Naive thymus-derived CD8-positive, alpha-beta T cell (primary cell): Measurements from ENCODE around the gene KRTAP2-3. TPM values are rescaled to one million over a fixed set of nuclear protein-coding genes. Genes with fewer than 3 reads are reported as not detected.
"Not testable (repeated sequence)": the region's sequence is repeated elsewhere in the genome, so short reads cannot be mapped to it uniquely, and the experiment has no call there.

ENCODE experiments used
- ATAC-seq, 2 donors: fragments of 150-1000 bp; cut with Tn5 transposase in 1 of 2; sonication (Bioruptor Pico), chemical (Tn5 transposase) in 1 of 2; 1 replicate in 1 of 2; 2 replicates in 1 of 2; pipeline ENCODE4 v1.10.0; 2021; ENCODE audit warnings: mild to moderate bottlenecking in 2 of 2, moderate library complexity in 2 of 2
- POLR2A ChIA-PET: fragments of 350-600 bp; sonication (Branson Sonifier 250); formaldehyde crosslinking; loops from one replicate; lab custom pipeline; 2021; ENCODE audit warnings: antibody characterized with exemption; lab: Charles Lee
- DNase-seq, 10 donors: peaks; one replicate each; pipeline versions ENCODE4 v3.0.0 to v3.0.0-alpha.2; 2020 to 2022
- H3K27ac Mint-ChIP-seq, 10 donors: one replicate each; pipeline ENCODE4 v1.8.0; 2020 to 2022; ENCODE audit warnings: mild to moderate bottlenecking in 10 of 10, mixed read lengths in 10 of 10, moderate library complexity in 4 of 10, inconsistent platforms in 1 of 10
- H3K27me3 Mint-ChIP-seq, 5 donors: one replicate each; pipeline ENCODE4 v1.8.0; 2021 to 2022; ENCODE audit warnings: mixed read lengths in 5 of 5
- H3K36me3 Mint-ChIP-seq, 3 donors: one replicate each; pipeline ENCODE4 v1.8.0; 2020 to 2022; ENCODE audit warnings: mixed read lengths in 3 of 3, mild to moderate bottlenecking in 2 of 3, inconsistent platforms in 1 of 3
- H3K4me1 Mint-ChIP-seq, 4 donors: one replicate each; pipeline ENCODE4 v1.8.0; 2021 to 2022; ENCODE audit warnings: mixed read lengths in 4 of 4
- H3K4me3 Mint-ChIP-seq, 10 donors: one replicate each; pipeline ENCODE4 v1.8.0; 2020 to 2022; ENCODE audit warnings: mild to moderate bottlenecking in 10 of 10, mixed read lengths in 10 of 10, moderate library complexity in 6 of 10, inconsistent platforms in 1 of 10
- H3K9me3 Mint-ChIP-seq, 9 donors: one replicate each; pipeline ENCODE4 v1.8.0; 2020 to 2022; ENCODE audit warnings: mixed read lengths in 9 of 9, mild to moderate bottlenecking in 3 of 9, inconsistent platforms in 1 of 9, moderate library complexity in 1 of 9
- polyA plus RNA-seq, 3 donors: library from polyadenylated mRNA; unstranded; fragments of 300-500 nt; fragmentation: Illumina TruSeq; gene quantifications; one replicate each; pipeline ENCODE4 v1.2.3, GENCODE V29; 2021
- total RNA-seq, 8 experiments: library from RNA in 2 of 8; stranded (reverse) in 2 of 8; gene quantifications; one replicate each; pipeline ENCODE4 v1.2.3 and lab custom pipeline; 2021 to 2026

The KRTAP2-3 gene
- total RNA-seq (not detected), polyA plus RNA-seq (not detected), total RNA-seq (lab: John Stamatoyannopoulos, UW) (0 reads per million in 6 experiments)

DNA sequence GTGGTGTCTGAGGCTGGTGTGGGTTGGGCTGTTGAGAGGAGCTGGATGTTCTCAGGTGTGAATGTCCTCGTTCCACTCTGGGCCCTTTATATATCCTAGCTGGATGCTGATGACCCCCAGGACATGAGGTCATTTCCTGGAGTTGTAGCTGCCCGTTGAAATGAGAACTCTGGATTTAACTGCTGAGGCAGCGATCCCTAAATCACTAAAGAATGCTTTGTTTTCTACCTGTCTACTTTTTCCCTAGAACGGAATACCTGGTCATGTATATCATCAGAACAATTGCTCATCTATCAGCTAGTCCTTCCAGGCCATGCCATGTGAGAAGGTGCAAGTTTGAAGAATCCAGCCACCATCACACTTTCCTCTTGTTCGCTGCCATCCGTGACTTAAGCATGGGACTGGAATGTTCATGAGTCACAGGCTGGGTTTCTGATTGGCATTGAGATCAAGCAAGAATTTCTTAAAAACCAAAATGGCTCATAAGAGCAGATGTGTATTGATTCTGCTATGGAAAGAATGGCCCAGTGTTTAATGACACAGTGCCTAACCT lies at the start of gene KRTAP2-3:
Gene KRTAP2-3 (minus strand): TSS at position 63 of the 553 bp plus-strand sequence. CDS start 64 bp downstream, outside the sequence.
- POLR2A ChIA-PET = no interaction called here
- Mint-ChIP-seq H3K9me3 (peaks cover 0 to 7% (median 0%) of the 10 kb centered on the region in 9 donors), H3K4me3 (no peak within 1 kb of the TSS), H3K4me1 (no peaks in the 10 kb centered on the region), H3K36me3 (peaks cover 0 to 7% (median 4%) of the 10 kb centered on the region in 3 donors), H3K27me3 (peaks cover 14 to 56% (median 29%) of the 10 kb centered on the region in 5 donors), H3K27ac (peak within 1 kb of the TSS in 2 of 10 donors; percentile 6)
- ATAC-seq (no peak), DNase-seq (no peak)

GRCh38 chr17:41108728-41109386 lies 48.9 kb upstream of the KRTAP2-3 start:
- H3K36me3 Mint-ChIP-seq, POLR2A ChIA-PET, H3K27me3 Mint-ChIP-seq, DNase-seq, ATAC-seq: not testable (repeated sequence)
- Mint-ChIP-seq H3K4me1 (peaks cover 8 to 37% (median 23%) of the 10 kb centered on the region in 4 donors), H3K27ac (peak overlapping the region in 5 of 10 donors; percentile 15 to 68 (median 42)), H3K4me3 (peak overlapping the region in 6 of 10 donors; percentile 0 to 70 (median 18)), H3K9me3 (peaks cover 0 to 11% (median 0%) of the 10 kb centered on the region in 9 donors)

DNA sequence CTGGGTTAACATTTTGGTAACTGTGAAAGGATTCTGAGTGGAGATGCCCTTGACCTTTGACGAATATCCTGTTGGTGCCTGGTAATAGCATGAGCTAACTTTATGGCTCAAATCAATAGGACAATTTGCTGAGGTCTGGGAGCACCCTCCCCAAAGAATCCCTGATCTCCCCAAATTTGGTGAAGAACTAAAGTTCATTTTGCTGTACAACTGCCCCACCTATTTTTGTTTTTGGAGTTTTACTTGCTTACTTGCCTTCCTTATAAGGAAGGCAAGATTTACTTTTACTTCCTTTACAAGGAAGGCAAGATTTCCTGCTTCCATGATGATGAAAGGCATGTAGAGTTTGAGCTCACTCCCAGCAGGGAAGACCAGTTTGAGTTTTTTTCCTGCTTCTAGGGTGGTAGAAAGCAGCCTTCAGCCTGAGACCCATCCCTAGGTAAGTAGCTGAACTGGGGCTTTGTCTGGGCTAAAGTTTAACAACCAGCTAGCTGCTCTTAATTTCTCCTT lies 48.1 kb upstream of the KRTAP2-3 start:
- Mint-ChIP-seq H3K27ac (peak overlapping the region in 4 of 10 donors; percentile 35 to 68 (median 54)), H3K4me3 (peak overlapping the region in 4 of 10 donors; percentile 0 to 70 (median 34)), H3K9me3 (peaks cover 0 to 11% (median 0%) of the 10 kb centered on the region in 9 donors), H3K36me3 (no peaks in the 10 kb centered on the region), H3K4me1 (peaks cover 8 to 37% (median 23%) of the 10 kb centered on the region in 4 donors), H3K27me3 (peaks cover 0 to 4% (median 0%) of the 10 kb centered on the region in 5 donors)
- ATAC-seq (no peak), DNase-seq (no peak)
- POLR2A ChIA-PET = no interaction called here

DNA sequence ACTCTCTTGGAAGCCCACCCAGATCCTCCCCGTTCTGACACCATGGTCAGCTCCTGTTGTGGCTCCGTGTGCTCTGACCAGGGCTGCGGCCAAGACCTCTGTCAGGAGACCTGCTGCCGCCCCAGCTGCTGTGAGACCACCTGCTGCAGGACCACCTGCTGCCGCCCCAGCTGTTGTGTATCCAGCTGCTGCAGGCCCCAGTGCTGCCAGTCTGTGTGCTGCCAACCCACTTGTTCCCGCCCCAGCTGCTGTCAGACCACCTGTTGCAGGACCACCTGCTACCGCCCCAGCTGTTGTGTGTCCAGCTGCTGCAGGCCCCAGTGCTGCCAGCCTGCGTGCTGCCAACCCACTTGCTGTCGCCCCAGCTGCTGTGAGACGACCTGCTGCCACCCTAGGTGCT lies 45.4 kb upstream of the KRTAP2-3 start, which contains the start of gene KRTAP4-9:
Gene KRTAP4-9 (plus strand): TSS at position 43 of the 400 bp plus-strand sequence. CDS start 0 bp downstream, at position 43.
- ATAC-seq, POLR2A ChIA-PET, H3K36me3 Mint-ChIP-seq, H3K4me3 Mint-ChIP-seq, H3K9me3 Mint-ChIP-seq, DNase-seq, H3K27me3 Mint-ChIP-seq: not testable (repeated sequence)
- Mint-ChIP-seq H3K4me1 (peaks cover 8 to 40% (median 24%) of the 10 kb centered on the region in 4 donors), H3K27ac (peak within 1 kb of the TSS in 5 of 10 donors; percentile 25 to 72 (median 54))

GRCh38 chr17:41104386-41105038 lies 44.6 kb upstream of the KRTAP2-3 start:
- POLR2A ChIA-PET, H3K27ac Mint-ChIP-seq: not testable (repeated sequence)

DNA sequence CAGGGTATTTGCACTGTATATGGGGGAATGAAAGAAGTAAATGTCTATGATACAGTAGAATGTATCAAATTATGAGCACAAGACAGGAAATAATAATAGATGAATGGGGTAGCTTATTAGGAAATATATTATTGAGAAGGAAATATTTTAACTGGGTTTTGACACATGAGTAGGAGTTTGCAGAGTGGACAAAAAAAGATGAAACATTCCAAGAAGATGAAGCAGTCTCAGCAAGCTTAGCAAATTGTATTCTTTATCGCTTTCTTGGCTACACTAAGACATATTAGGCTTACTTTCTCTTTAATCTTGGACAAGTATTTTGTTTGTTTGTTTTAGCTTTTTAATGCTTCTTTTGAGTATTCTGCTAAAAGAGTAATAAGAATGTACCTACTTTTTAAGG lies 44.0 kb upstream of the KRTAP2-3 start:
- Mint-ChIP-seq H3K9me3 (peaks cover 0 to 6% (median 0%) of the 10 kb centered on the region in 9 donors), H3K27me3 (peaks cover 0 to 4% (median 0%) of the 10 kb centered on the region in 5 donors), H3K4me3 (no peak overlapping the region), H3K4me1 (peaks cover 14 to 36% (median 27%) of the 10 kb centered on the region in 4 donors), H3K36me3 (no peaks in the 10 kb centered on the region), H3K27ac (no peak overlapping the region)
- DNase-seq (no peak), ATAC-seq (no peak)
- POLR2A ChIA-PET = no interaction called here

More at GRCh38 chr17:41104386-41105038, 44.6 kb upstream of the KRTAP2-3 start:
- not testable (repeated sequence) for H3K4me3 Mint-ChIP-seq, ATAC-seq, H3K36me3 Mint-ChIP-seq, DNase-seq, H3K27me3 Mint-ChIP-seq, H3K9me3 Mint-ChIP-seq
- H3K4me1 Mint-ChIP-seq = peaks cover 14 to 40% (median 30%) of the 10 kb centered on the region in 4 donors

DNA sequence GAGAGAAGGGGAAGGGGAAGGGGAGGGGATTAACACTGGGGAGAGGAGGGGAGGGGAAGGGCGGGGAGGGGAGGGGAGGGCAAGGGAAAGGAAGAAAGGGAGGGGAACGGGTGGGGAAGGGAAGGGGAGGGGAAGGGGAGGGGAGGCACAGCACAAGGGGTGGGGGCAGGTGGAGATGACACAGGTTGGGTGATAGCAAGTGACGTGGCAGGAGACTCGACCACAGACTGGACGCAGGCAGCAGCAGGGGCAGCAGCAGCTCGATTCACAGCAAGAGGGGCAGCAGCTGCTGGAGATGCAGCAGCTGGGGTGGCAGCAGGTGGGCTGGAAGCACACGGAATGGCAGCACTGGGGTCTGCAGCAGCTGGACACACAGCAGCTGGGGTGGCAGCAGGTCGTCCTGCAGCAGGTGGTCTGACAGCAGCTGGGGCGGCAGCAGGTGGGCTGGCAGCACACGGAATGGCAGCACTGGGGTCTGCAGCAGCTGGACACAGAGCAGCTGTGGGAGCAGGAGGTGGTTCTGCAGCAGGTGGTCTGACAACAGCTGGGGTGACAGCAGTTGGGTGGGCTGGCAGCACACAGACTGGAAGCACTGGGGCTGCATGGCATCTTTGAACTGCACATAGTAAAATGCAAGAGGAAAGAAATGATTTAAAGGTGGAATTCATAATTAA lies 41.8 kb upstream of the KRTAP2-3 start, which contains the start of gene KRTAP4-16:
Gene KRTAP4-16 (minus strand): TSS at position 624 of the 674 bp plus-strand sequence. CDS start 0 bp downstream, at position 624.
- peaks cover 8 to 20% (median 12%) of the 10 kb centered on the region in 4 donors for H3K4me1 Mint-ChIP-seq
- H3K27me3 Mint-ChIP-seq = peaks cover 5 to 10% (median 6%) of the 10 kb centered on the region in 5 donors
- POLR2A ChIA-PET = no interaction called here
- ATAC-seq = no peak
- peak within 1 kb of the TSS in 3 of 10 donors; percentile 9 to 56 (median 35) for H3K27ac Mint-ChIP-seq
- no peaks in the 10 kb centered on the region for H3K36me3 Mint-ChIP-seq
- no peak within 1 kb of the TSS for H3K4me3 Mint-ChIP-seq
- no peaks in the 10 kb centered on the region for H3K9me3 Mint-ChIP-seq
- no peak for DNase-seq

DNA sequence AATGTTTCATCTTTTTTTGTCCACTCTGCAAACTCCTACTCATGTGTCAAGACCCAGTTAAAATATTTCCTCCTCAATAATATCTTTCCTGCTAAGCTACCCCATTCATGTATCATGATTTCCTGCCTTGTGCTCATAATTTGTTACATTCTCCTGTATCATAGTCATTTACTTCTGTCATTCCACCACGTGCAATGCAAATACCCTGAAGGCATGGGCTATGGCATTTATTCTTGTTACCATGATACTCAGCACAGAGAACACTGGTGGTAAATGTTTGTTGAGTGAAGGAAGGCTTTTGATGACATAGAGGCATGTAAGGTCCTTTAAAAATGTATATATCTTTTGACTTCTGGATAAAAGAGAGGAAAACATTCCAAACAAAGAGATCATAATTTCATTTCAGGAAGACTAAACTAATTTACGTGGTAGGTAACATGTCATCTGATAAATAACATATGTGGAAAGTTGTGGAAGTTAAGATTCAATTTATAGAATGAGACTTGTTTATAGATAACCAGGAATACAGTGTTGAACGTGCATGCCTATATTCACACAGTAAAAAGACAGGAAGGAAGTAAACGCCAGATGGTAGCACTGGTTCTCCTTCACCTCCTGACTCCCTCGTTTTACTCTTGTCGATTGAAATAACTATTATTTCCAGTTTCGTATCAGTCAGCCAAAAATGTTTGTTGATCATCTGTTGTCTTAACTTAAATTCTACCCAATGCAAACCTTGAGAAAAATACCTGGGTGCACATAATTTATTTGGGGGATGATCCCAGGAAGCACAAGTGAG lies 40.0 kb upstream of the KRTAP2-3 start:
- H3K9me3 Mint-ChIP-seq, DNase-seq, H3K36me3 Mint-ChIP-seq, POLR2A ChIA-PET: not testable (repeated sequence)
- Mint-ChIP-seq H3K27ac (peak overlapping the region in 2 of 10 donors; percentile 11 to 24), H3K4me1 (peaks cover 6 to 20% (median 12%) of the 10 kb centered on the region in 4 donors), H3K4me3 (peak overlapping the region in 5 of 10 donors; percentile 8 to 56 (median 32)), H3K27me3 (peaks cover 6 to 14% (median 8%) of the 10 kb centered on the region in 5 donors)
- peak; percentile 52 to 62 for ATAC-seq

DNA sequence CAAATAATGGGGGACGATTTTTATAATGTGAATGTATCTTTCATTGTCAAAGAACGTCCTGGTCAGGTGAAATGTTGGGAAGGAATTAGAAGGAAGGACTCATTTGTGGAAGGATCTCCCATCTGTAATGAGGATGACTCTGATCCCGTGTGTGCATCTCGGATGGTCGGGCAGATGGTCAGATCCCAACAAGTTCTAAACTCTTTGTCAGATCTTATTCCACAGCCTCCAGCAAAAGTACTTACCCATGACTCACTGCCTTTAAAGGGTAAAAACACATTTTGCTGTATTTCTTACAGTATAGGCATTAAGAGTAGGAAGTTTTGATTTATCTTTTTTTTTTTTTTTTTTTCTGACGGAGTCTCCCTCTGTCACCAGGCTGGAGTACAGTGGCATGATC lies 38.6 kb upstream of the KRTAP2-3 start:
- Mint-ChIP-seq H3K27ac (no peak overlapping the region), H3K9me3 (no peaks in the 10 kb centered on the region), H3K4me3 (no peak overlapping the region), H3K36me3 (no peaks in the 10 kb centered on the region), H3K4me1 (peaks cover 6 to 20% (median 12%) of the 10 kb centered on the region in 4 donors), H3K27me3 (peaks cover 6 to 14% (median 8%) of the 10 kb centered on the region in 5 donors)
- ATAC-seq (no peak), DNase-seq (no peak)
- POLR2A ChIA-PET = no interaction called here

DNA sequence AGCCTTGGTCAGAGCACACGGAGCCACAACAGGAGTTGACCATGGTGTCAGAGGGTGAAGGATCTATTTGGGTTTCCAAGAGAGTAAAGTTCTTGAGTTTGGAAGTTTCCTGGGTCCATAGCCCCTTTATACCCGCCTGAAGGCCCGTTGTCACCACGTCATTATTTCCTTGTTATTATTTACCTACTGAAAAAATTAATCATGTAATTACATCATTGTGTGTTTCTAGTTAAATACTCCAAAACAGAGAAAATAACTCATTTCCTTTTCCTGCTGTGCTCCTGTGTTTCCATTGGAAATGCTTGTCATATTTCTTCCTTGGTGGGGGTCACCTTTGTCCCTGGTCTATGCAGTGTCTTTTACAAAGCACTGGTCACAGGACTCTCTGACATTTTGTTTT lies 38.1 kb upstream of the KRTAP2-3 start, which contains the start of gene KRTAP4-8:
Gene KRTAP4-8 (minus strand): TSS at position 101 of the 400 bp plus-strand sequence. CDS start 58 bp downstream, at position 43.
- H3K9me3 Mint-ChIP-seq = peaks cover 0 to 2% (median 0%) of the 10 kb centered on the region in 9 donors
- H3K36me3 Mint-ChIP-seq = peaks cover 0 to 1% (median 1%) of the 10 kb centered on the region in 3 donors
- DNase-seq (no peak), ATAC-seq (no peak)
- no peak within 1 kb of the TSS for H3K4me3 Mint-ChIP-seq
- POLR2A ChIA-PET = no interaction called here
- H3K27me3 Mint-ChIP-seq = peaks cover 6 to 14% (median 8%) of the 10 kb centered on the region in 5 donors
- H3K27ac Mint-ChIP-seq = peak within 1 kb of the TSS in 1 of 10 donors; percentile 47
- H3K4me1 Mint-ChIP-seq = peaks cover 6 to 20% (median 12%) of the 10 kb centered on the region in 4 donors

DNA sequence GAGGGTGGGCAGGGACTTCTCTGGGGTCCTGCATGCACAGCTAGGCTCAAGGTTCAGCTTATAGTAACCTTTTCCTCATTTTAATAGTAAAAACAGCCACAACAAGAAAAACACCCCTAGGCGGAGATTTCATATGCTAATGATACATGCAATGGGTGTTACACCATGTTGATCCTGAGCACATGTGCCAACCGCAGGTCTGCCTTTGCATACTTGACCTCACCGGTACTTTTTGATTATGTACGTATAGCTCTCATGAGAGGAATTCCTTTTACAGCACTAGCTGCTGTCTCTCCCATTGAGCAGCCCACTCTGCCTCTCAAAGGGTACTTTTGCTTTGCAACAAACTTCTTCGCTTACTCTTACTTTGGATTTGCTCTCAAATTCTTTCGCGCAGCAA lies 36.1 kb upstream of the KRTAP2-3 start:
- DNase-seq = no peak
- H3K9me3 Mint-ChIP-seq = peaks cover 0 to 7% (median 0%) of the 10 kb centered on the region in 9 donors
- H3K4me1 Mint-ChIP-seq = peaks cover 6 to 17% (median 10%) of the 10 kb centered on the region in 4 donors
- H3K27me3 Mint-ChIP-seq = peaks cover 6 to 14% (median 8%) of the 10 kb centered on the region in 5 donors
- H3K27ac Mint-ChIP-seq = peak overlapping the region in 1 of 10 donors; percentile 34
- H3K4me3 Mint-ChIP-seq = no peak overlapping the region
- POLR2A ChIA-PET = no interaction called here
- no peak for ATAC-seq
- peaks cover 0 to 5% (median 3%) of the 10 kb centered on the region in 3 donors for H3K36me3 Mint-ChIP-seq
